ENCODE data around the gene MTUS2. TPM values are rescaled to one million over a fixed set of nuclear protein-coding genes. Genes with fewer than 3 reads are reported as not detected.

The MTUS2 gene
- polyA plus RNA-seq, 1 donor from 2014 or later: 0.06 TPM

DNA sequence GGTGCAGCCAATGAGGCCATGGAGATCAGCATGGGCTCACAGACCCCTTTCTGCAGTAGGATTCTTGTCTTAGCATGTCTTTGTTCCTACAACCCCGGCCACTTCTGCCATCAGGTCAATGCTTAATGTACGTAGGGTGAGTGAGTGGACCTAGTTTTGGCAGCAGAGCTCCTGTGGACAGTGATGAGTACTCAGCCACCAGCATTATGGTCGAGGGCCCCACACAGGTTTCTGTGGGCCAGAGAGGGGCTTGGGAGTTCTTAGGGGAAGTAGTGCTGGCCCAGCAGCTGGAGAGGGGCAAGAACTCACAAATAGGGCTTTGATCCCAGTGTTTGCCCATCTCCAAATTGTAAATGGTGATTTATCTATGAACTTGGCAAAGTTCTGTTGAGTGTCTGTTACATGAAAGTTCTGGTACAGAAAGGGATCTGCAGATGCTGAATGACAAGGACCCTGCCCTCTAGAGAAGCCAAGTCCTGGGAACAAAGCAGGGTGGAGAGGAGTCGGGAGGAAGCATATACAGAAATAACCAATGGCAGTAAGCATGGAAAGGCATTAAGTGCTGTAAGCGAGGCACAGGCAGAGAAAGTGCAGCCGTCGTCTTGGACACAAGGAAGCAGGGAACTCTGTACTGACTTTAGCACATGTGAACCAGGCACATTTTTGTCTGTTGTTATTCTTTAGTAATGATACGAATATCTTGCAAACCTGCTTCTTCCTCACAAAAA lies 185.1 kb downstream of the MTUS2 start:
- Mint-ChIP-seq H3K27ac (peak overlapping the region in 1 of 3 donors; percentile 0), H3K27me3 (peaks cover 4% of the 10 kb centered on the region), H3K4me1 (no peaks in the 10 kb centered on the region), H3K9me3 (peaks cover 3 to 6% (median 5%) of the 10 kb centered on the region in 3 donors), H3K36me3 (no peaks in the 10 kb centered on the region), H3K4me3 (no peak overlapping the region)

DNA sequence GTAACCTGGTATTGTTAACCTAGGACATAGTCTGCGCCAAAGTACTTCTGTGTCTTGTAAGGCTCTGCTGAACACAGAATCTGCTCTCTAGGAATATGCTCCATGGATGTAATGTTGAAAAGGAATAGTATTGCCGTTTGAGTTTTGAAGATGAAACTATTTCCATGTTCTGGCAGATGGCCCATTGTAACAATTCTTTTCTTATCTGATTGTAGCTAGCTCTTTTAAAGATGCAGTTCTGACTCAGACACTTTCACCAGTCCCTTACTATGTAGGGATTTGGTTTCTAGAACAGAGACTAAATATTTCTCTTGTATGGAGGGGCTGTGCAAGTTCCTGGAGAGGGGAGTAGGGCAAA lies 185.6 kb downstream of the MTUS2 start:
- Mint-ChIP-seq H3K9me3 (peaks cover 1 to 3% (median 2%) of the 10 kb centered on the region in 3 donors), H3K27ac (no peak overlapping the region), H3K27me3 (peaks cover 2% of the 10 kb centered on the region), H3K4me1 (no peaks in the 10 kb centered on the region), H3K4me3 (no peak overlapping the region), H3K36me3 (peaks cover 2% of the 10 kb centered on the region)

GRCh38 chr13:29006359-29006850 lies 186.3 kb downstream of the MTUS2 start:
- H3K9me3 Mint-ChIP-seq: no peaks in the 10 kb centered on the region
- peaks cover 2% of the 10 kb centered on the region for H3K27me3 Mint-ChIP-seq
- no peak overlapping the region for H3K4me3 Mint-ChIP-seq
- no peaks in the 10 kb centered on the region for H3K4me1 Mint-ChIP-seq
- H3K36me3 Mint-ChIP-seq: peaks cover 2% of the 10 kb centered on the region
- H3K27ac Mint-ChIP-seq: no peak overlapping the region

- Mint-ChIP-seq H3K9me3 (no peaks in the 10 kb centered on the region), H3K27ac (no peak overlapping the region), H3K36me3 (peaks cover 2% of the 10 kb centered on the region), H3K4me3 (no peak overlapping the region), H3K4me1 (no peaks in the 10 kb centered on the region), H3K27me3 (peaks cover 2% of the 10 kb centered on the region)
These were observed 188.2 kb downstream of the MTUS2 start for GRCh38 chr13:29008296-29008695.

GRCh38 chr13:29020314-29020713 lies 200.2 kb downstream of the MTUS2 start:
- no peaks in the 10 kb centered on the region for H3K36me3 Mint-ChIP-seq
- no peak overlapping the region for H3K4me3 Mint-ChIP-seq
- no peak overlapping the region for H3K27ac Mint-ChIP-seq
- no peaks in the 10 kb centered on the region for H3K27me3 Mint-ChIP-seq
- H3K9me3 Mint-ChIP-seq: peaks cover 0 to 2% (median 0%) of the 10 kb centered on the region in 3 donors
- peaks cover 5 to 7% (median 6%) of the 10 kb centered on the region in 3 donors for H3K4me1 Mint-ChIP-seq

DNA sequence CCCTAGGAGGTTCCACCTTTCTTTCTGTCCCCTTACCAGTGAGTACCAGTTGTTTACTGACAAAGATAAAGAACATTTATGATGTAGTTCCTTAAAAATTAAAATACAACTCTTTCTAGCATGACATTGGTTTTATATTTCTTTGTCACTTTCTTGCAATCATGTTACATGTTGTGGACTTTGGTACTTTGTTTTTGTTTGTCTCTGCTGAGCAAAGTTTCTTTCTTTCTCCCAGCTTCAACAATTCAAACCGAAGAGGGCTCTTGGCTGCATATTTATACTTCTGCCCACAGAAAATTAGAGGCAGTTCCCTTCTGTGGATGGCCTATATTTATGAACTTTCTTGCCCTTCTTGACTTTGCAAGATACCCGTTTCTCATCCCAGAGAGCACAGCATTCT lies 201.2 kb downstream of the MTUS2 start:
- H3K4me1 Mint-ChIP-seq: peaks cover 5 to 7% (median 6%) of the 10 kb centered on the region in 3 donors
- H3K36me3 Mint-ChIP-seq: no peaks in the 10 kb centered on the region
- H3K27me3 Mint-ChIP-seq: no peaks in the 10 kb centered on the region
- H3K4me3 Mint-ChIP-seq: no peak overlapping the region
- no peak overlapping the region for H3K27ac Mint-ChIP-seq
- H3K9me3 Mint-ChIP-seq: peaks cover 0 to 2% (median 0%) of the 10 kb centered on the region in 3 donors

GRCh38 chr13:29021717-29022116 lies 201.6 kb downstream of the MTUS2 start:
- H3K9me3 Mint-ChIP-seq: peaks cover 0 to 2% (median 0%) of the 10 kb centered on the region in 3 donors
- no peak overlapping the region for H3K4me3 Mint-ChIP-seq
- H3K36me3 Mint-ChIP-seq: no peaks in the 10 kb centered on the region
- no peaks in the 10 kb centered on the region for H3K27me3 Mint-ChIP-seq
- peaks cover 5 to 7% (median 6%) of the 10 kb centered on the region in 3 donors for H3K4me1 Mint-ChIP-seq
- no peak overlapping the region for H3K27ac Mint-ChIP-seq

DNA sequence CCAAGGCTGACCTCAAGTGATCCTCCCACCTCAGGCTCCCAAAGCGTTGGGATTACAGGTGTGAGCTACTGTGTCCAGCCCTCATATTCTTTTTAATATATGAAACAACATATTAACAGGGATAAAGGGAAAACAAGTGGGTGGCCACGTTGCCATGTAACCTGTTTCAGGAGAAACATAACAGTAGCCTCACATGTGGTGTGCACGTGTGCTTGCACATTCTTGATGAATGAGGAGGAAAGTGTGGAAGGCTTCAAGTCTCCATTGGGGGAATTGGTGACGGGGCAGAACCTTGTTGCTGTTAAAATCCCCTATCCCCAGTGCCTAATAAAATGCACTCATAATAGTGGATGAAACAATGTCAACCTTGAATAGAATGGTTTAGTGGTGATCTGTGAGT lies 202.3 kb downstream of the MTUS2 start:
- H3K4me1 Mint-ChIP-seq: peaks cover 5 to 7% (median 6%) of the 10 kb centered on the region in 3 donors
- no peak overlapping the region for H3K4me3 Mint-ChIP-seq
- H3K36me3 Mint-ChIP-seq: no peaks in the 10 kb centered on the region
- no peaks in the 10 kb centered on the region for H3K27me3 Mint-ChIP-seq
- H3K9me3 Mint-ChIP-seq: peaks cover 0 to 2% (median 0%) of the 10 kb centered on the region in 3 donors
- H3K27ac Mint-ChIP-seq: no peak overlapping the region

GRCh38 chr13:29022968-29023367 lies 202.8 kb downstream of the MTUS2 start:
- peaks cover 5 to 6% (median 5%) of the 10 kb centered on the region in 3 donors for H3K4me1 Mint-ChIP-seq
- H3K9me3 Mint-ChIP-seq: peaks cover 0 to 2% (median 0%) of the 10 kb centered on the region in 3 donors
- no peak overlapping the region for H3K27ac Mint-ChIP-seq
- H3K4me3 Mint-ChIP-seq: no peak overlapping the region
- no peaks in the 10 kb centered on the region for H3K27me3 Mint-ChIP-seq
- H3K36me3 Mint-ChIP-seq: no peaks in the 10 kb centered on the region

DNA sequence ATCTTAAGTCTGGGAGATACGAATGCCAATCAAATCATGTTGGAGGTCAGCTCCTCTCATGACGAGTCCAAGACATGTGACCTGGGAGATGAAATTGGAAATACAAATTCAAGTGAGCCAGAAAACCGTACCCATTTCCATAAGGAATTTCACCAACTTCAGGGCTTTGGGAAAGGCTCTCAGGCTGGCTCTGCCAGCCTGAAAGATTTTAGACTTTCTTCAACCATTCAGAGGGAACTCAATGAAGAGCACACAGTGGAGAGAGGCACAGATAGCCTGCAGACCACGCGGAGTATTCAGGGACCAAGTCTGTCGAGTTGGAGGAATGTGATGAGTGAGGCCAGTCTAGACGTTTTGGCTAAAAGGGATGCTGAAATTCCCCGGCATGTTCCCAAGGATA lies 204.6 kb downstream of the MTUS2 start:
- Mint-ChIP-seq H3K4me1 (peaks cover 5 to 6% (median 5%) of the 10 kb centered on the region in 3 donors), H3K9me3 (peaks cover 0 to 2% (median 2%) of the 10 kb centered on the region in 3 donors), H3K36me3 (peaks cover 3% of the 10 kb centered on the region), H3K27ac (no peak overlapping the region), H3K27me3 (peaks cover 1% of the 10 kb centered on the region), H3K4me3 (no peak overlapping the region)

DNA sequence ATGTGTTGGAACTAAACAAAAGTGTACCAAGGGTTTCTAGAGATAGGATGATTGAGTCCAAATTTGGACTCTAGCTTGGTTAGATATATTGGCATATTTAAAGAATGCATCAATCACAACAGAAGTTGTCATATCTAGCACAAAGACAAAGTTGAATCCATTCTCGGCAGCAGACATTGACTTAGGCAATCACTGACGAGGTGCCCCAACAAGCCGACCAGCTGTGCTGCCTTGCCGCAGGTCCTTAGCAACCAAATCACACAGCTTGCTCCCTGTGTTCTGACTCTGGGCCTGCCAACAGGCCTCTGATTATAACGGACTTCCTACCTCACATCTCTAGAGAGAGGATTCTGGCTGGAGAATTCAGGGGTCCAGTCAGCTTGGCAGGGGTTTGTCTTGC lies 208.7 kb downstream of the MTUS2 start:
- H3K4me3 Mint-ChIP-seq: no peak overlapping the region
- peaks cover 3% of the 10 kb centered on the region for H3K36me3 Mint-ChIP-seq
- H3K27me3 Mint-ChIP-seq: peaks cover 1% of the 10 kb centered on the region
- H3K4me1 Mint-ChIP-seq: no peaks in the 10 kb centered on the region
- peaks cover 0 to 2% (median 0%) of the 10 kb centered on the region in 3 donors for H3K9me3 Mint-ChIP-seq
- no peak overlapping the region for H3K27ac Mint-ChIP-seq

DNA sequence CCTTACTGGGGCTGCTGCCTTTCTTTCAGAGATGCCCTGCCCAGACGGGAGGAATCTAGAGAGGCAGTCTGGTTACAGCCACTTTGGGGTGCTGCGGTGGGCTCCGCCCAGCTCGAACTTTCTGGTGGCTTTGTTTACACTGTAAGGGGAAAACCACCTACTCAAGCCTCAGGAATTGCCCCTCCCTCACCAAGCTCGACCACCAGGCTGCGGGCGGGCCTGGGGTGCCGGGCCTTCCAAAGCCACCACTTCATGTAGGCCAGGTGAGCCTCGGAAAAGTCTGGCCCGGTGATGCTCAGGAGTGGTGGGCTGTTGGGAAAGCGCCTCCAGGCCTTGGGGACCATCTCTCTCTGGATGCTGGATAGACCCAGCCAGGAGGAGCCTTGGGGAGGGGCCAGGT lies 218.6 kb downstream of the MTUS2 start:
- H3K36me3 Mint-ChIP-seq: no peaks in the 10 kb centered on the region
- H3K4me1 Mint-ChIP-seq: no peaks in the 10 kb centered on the region
- no peak overlapping the region for H3K27ac Mint-ChIP-seq
- H3K27me3 Mint-ChIP-seq: peaks cover 2% of the 10 kb centered on the region
- H3K9me3 Mint-ChIP-seq: peaks cover 0 to 2% (median 0%) of the 10 kb centered on the region in 3 donors
- H3K4me3 Mint-ChIP-seq: no peak overlapping the region

DNA sequence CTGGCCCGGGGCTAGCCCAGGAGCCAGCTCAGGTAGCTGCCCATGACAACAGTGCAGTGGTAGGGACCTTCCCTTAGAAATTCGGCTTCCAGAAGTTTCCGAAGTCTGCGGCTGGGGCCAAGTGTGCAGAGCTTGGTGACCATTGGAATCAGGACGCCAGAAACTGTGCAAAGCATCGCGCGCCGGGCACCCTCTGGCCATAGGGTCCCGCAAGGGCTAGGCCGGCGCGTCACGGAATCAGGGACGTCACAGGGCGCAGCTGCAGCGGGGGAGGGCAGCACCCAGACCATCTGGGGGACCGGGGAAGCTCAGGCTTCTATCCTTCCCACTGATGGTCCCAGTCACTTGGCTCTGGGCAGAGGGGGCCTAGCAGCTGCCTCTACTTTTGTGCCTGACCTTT lies 219.1 kb downstream of the MTUS2 start:
- no peaks in the 10 kb centered on the region for H3K4me1 Mint-ChIP-seq
- H3K27me3 Mint-ChIP-seq: peaks cover 2% of the 10 kb centered on the region
- H3K27ac Mint-ChIP-seq: no peak overlapping the region
- peaks cover 0 to 2% (median 0%) of the 10 kb centered on the region in 3 donors for H3K9me3 Mint-ChIP-seq
- H3K36me3 Mint-ChIP-seq: no peaks in the 10 kb centered on the region
- no peak overlapping the region for H3K4me3 Mint-ChIP-seq

DNA sequence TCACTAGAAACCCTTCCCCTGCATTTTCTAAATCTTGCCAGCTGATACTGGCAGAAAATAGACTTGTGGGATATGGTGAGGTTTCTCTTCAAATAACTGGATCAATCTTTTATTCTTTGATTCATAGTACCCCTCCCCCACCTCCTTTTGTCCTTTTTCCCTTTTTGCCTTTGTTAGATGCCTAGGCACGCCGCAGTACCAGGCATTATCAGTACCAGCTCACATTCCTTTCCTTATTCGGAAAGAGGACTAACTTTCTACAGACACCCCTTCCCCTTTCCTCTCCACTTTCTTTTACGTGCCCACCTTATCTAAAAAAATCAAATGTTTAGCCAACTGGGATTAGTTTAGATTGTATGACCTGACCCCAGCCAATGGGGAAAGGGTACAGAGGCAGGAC lies 226.4 kb downstream of the MTUS2 start:
- Mint-ChIP-seq H3K4me3 (no peak overlapping the region), H3K27ac (peak overlapping the region in 1 of 3 donors; percentile 50), H3K36me3 (peaks cover 4% of the 10 kb centered on the region), H3K9me3 (peaks cover 2 to 8% (median 5%) of the 10 kb centered on the region in 3 donors), H3K27me3 (peaks cover 7% of the 10 kb centered on the region), H3K4me1 (peaks cover 0 to 2% (median 1%) of the 10 kb centered on the region in 3 donors)

GRCh38 chr13:29049524-29049923 lies 229.4 kb downstream of the MTUS2 start:
- peaks cover 2% of the 10 kb centered on the region for H3K27me3 Mint-ChIP-seq
- H3K9me3 Mint-ChIP-seq: peaks cover 3 to 10% (median 8%) of the 10 kb centered on the region in 3 donors
- H3K36me3 Mint-ChIP-seq: peaks cover 4% of the 10 kb centered on the region
- no peak overlapping the region for H3K27ac Mint-ChIP-seq
- peaks cover 0 to 2% (median 1%) of the 10 kb centered on the region in 3 donors for H3K4me1 Mint-ChIP-seq
- H3K4me3 Mint-ChIP-seq: no peak overlapping the region

DNA sequence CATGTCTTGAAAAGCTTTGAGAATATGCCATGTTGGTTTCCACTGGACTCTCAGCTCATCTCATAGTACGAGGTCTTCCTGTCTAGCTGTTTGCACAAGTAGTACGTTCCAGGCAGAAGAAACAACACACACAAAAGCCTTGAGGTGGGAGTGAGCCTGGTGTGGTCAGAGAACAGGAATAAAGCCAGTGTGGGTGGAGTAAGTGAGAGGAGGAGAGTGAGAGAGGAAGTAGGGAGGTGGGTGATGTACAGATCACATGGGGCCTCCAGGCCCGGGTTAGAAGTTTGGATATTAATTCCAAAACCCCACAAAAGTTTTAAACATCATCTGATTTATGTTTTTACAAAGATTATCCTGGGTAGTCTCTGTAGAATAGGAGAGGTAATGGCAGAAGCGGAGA lies 230.6 kb downstream of the MTUS2 start:
- Mint-ChIP-seq H3K9me3 (peaks cover 5 to 12% (median 9%) of the 10 kb centered on the region in 3 donors), H3K36me3 (peaks cover 4% of the 10 kb centered on the region), H3K27ac (no peak overlapping the region), H3K4me1 (peaks cover 0 to 2% (median 1%) of the 10 kb centered on the region in 3 donors), H3K4me3 (peak overlapping the region in 1 of 4 donors; percentile 30), H3K27me3 (peaks cover 2% of the 10 kb centered on the region)

Data from IgD-negative memory B cell (primary cell).